NCI-H510A treated with DMSO at 0.1 percent for 48 hours (cell line): Measurements from ENCODE around the gene SLC2A8.

ENCODE experiments used
- DNase-seq: peaks from one replicate; lab custom pipeline; 2025; lab: John Stamatoyannopoulos, UW

Gene SLC2A8

DNA sequence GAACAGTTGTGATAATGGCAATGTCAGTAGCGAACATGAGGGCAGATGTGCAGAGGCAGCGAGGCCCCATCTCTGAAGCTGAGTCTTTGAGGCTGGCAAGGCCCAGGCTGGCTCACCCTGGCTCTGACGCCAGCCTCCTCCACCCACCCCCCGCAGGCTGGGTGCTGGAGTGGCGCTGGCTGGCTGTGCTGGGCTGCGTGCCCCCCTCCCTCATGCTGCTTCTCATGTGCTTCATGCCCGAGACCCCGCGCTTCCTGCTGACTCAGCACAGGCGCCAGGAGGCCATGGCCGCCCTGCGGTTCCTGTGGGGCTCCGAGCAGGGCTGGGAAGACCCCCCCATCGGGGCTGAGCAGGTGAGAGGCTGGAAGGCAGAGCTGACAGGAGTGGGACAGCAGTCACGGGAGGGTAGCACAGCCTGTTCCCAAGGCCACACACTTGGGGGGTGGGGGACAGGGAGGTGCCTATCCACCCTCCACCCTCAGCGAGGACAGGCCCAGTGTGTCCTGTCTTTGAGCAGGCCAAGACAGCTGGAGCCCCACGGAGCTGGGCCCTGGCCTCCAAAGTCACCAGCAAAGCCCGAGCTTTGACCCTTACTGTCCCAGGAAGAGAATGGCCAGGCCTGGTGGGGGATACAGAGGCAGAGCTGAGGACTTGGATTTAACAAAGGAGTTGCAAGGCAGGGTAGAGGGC, 5.6 kb downstream of the SLC2A8 start:
- DNase-seq: no peak

DNA sequence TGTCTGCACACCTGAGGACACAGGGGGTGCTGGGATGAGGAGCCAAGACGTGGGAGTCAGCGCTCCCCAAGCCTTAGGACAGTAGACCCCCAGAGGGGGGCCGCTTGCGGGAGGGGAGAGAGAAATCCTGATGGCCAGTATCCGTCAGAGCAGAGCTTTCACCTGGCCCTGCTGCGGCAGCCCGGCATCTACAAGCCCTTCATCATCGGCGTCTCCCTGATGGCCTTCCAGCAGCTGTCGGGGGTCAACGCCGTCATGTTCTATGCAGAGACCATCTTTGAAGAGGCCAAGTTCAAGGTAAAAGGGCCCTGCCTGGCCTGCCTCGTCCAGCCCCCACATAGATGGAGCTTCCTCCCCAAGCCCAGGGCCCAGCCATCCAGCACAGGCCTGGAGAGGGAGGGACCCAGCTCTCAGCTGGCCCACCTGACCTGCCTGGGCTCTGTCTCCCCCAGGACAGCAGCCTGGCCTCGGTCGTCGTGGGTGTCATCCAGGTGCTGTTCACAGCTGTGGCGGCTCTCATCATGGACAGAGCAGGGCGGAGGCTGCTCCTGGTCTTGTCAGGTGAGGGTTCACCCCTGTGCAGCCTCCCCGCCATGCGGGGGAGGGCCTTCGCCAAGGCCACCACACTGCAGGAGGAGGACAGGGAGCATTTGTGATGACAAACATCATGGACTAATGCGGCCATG, 6.7 kb downstream of the SLC2A8 start:
- no peak for DNase-seq

DNA sequence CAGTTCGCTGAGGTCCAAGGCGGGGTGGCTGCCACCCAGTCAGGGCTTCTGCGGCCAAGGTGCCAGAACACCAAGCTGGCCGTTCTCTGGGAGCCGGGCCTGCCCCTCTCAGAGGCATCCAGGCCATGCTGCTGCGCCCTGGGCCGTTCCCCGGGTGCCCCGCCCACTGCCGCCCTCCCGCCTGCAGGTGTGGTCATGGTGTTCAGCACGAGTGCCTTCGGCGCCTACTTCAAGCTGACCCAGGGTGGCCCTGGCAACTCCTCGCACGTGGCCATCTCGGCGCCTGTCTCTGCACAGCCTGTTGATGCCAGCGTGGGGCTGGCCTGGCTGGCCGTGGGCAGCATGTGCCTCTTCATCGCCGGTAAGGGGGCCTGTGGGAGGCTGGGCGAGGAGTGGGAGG, 7.7 kb downstream of the SLC2A8 start:
- DNase-seq: no peak

DNA sequence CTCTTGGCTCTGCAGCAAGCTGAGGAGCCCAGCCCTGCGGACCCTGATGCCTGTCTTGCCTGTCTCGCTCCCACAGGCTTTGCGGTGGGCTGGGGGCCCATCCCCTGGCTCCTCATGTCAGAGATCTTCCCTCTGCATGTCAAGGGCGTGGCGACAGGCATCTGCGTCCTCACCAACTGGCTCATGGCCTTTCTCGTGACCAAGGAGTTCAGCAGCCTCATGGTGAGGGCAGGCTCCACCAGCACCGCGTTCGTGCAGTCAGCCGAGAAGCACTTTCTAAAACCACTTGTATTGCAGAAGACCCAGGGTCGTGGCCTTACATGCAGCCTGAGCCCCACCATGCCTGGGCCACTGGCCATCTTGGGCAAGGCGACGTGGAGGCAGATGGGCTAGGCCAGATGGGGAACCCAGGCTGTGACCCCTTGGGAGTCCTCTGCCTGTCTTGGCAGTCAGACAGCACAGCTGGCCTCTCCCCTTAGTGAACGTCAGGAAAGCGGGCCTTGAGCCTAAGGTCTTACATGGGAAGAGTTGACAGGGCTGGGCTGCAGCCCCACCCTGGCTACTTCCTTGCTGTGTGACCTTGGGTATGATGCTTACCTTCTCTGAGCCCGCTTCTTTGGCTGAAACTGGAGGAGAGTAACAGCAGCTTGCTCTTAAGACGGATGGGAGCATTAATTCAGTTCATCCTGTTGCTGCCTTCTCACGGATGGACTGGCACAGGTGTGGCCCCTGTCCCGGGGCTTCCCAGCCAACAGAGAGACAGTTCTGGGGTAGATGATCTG, 8.6 kb downstream of the SLC2A8 start:
- DNase-seq: no peak

DNA sequence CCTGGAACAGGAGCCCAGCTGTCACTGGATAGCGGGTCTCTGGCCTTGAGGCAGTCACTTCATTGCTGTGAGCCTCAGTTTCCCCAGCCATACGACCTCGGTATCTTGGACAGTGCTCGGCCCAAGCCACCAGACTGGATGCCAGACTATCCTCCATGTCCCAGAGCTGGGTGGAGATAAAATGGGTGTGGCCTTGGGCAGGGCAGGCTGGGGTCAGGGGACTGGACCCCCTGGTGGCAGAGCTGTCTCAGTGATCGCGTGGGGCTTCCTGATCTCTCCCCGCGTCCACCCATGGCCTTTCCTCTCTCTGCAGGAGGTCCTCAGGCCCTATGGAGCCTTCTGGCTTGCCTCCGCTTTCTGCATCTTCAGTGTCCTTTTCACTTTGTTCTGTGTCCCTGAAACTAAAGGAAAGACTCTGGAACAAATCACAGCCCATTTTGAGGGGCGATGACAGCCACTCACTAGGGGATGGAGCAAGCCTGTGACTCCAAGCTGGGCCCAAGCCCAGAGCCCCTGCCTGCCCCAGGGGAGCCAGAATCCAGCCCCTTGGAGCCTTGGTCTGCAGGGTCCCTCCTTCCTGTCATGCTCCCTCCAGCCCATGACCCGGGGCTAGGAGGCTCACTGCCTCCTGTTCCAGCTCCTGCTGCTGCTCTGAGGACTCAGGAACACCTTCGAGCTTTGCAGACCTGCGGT, 10.0 kb downstream of the SLC2A8 start:
- no peak for DNase-seq

DNA sequence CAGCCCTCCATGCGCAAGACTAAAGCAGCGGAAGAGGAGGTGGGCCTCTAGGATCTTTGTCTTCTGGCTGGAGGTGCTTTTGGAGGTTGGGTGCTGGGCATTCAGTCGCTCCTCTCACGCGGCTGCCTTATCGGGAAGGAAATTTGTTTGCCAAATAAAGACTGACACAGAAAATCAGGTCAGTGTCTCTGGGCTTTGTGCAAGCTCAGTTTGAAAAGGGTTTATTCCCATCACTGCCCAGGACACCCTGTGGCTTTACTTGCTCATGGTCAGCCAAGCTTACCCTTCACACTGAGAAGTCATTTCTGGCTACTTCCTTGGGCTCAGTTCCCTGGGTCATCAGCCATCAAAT, 10.5 kb downstream of the SLC2A8 start:
- DNase-seq: no peak

DNA sequence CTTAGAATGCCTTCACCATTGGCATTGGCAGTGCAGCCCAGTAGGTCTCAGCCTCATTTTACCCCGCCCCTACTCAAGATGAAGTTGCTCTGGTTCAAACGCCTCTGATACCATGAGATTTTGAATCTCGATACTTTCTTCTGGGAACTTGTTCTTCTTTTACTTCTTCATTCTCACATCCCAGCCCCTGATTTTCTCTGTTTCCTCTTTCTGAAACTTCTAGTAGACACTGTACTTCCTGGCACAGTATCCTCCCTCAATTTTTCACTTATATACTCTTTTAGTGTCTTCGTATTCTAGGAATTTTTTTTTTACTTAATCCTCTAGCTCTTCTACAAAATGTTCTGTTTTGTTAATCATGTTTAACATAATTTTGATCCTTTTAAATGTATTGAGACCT, 14.2 kb downstream of the SLC2A8 start:
- DNase-seq: no peak

DNA sequence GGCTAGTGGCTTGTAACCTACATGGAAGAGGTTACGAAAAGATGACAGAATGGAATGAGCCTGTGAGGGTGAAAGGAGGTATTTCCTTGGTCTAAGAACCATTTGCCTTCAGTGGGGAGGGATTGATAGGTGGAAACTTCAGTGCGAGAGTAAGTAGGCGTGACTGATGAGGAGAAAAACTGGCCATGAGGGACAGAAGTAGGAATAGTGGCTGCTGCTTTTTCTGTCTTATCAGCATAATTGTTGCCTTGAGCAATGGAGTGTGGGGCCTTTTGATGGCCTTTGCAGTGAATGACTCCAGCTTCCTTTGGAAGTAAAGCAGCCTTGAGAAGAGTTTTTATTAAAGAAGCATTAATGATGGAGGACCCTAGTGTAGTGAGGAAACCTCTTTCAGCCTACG, 18.2 kb downstream of the SLC2A8 start:
- DNase-seq: no peak

DNA sequence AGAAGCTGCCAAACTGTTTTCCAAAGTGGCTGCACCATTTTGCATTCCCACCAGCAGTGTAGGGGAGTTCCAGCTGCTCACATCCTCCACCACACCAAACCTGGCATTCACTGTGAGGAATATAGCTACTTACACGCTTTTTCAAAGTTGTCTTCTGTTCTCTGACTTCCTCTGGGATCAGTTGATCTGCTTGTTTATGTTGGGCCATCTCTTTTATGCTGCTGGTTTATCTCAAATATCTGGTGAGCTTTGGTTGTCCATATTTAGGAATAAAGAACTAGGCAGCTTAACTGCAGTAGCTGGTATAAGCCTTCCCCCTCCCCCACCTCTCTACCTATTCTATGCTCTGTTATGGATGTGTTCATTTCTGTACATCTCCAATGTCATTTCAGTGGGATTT, 18.7 kb downstream of the SLC2A8 start:
- no peak for DNase-seq

DNA sequence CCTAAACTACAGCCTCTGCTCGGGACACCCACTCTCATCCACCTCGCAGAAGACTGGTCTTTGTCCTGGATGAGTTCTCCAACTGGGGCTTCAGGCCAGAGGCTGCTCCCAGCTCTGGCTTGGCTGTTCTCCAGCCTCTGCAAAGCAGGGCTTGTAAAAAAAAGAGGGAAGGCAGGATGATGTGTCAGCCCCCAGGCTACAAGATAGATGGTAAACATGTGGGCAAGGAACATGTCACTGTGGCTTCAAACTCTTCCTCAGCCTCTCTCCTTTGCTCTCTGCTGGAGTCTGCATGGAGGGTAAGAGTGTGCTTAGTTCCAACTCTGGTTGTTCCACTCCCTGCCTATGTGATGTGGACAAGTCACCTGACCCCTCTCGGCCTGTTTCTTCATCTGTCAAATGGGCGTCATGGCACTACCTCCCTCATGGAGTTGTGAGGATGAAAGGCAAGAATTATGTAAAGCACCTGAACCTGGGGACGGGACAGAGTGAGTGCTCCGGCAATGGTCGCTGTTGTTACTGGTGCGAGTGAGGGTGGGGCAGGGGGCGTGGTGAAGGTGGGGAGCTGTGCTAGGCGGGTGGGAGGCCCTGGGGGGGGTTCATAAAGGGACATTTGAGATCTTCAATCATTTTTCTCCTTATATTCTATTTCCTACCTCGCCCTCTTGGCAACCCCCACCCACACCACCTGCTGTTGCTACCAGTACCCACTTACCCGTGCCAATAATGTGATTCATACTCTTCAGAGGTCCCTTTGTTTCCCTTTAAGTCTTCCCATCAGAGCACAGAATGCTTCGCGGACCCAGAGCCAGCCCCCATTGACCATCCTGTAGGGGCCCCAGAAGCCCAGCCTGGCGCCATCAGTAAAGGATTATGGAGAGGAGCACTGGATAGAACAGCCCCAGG, 20.4 kb downstream of the SLC2A8 start:
- no peak for DNase-seq

DNA sequence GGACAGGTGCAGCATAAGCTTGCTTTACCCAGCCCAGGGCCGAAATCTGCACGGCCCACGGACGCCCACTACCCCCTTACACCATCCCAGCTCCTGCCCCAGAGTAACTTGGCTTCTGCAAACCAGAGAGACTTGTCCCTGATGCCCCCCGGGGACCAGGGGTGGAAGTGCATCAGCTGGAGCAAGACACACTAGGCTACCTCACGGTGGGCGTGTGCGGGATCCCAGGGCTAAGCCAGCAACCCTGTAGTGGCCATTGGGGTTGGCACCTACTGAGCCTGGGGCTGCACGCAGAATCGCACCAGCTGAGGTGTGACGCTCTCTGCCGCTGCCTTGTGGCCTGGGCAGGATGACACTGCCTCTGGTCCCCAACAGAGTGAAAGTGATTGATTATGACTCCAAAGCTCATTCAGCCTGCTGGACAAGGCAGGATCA, 21.1 kb downstream of the SLC2A8 start:
- DNase-seq: no peak

DNA sequence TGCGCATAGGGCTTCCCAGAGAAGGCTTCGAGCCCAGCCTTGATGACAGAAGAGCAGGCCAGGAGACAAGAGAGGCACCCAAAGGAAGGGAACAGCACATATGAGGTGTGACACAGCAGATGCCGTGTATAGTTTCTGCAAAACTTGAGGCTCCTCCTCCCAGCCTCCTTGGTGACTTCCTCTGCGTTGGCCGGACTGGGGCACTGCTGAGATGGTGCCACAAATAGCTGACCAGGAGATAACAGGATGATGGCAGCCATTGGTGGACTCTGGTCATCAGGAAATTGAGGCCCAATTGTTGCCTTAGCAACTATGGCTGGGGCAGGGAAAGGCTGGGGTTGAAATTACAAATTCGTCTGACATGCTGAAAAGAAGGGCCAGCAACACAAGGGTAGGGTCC, 22.4 kb downstream of the SLC2A8 start:
- DNase-seq: no peak

DNA sequence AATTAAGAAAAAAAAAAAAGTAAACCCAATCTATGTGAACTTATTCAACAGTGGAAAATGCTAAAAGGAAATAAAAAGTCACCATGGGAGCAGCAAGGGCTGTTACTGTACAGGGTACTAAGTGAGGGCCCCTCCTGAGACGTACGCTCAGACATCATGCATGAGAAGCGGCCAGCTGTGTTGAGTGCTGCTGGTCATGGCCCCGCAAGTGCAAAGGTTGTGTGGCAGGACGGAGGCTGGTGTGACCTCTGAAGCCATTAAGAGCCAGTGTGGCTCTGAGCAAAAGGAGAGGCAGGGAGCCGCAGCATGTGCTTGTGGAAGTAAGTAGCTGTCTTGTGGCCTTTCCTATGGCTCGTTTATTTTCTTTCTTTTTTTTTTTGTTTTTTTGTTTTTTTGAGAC, 24.1 kb downstream of the SLC2A8 start:
- no peak for DNase-seq

DNA sequence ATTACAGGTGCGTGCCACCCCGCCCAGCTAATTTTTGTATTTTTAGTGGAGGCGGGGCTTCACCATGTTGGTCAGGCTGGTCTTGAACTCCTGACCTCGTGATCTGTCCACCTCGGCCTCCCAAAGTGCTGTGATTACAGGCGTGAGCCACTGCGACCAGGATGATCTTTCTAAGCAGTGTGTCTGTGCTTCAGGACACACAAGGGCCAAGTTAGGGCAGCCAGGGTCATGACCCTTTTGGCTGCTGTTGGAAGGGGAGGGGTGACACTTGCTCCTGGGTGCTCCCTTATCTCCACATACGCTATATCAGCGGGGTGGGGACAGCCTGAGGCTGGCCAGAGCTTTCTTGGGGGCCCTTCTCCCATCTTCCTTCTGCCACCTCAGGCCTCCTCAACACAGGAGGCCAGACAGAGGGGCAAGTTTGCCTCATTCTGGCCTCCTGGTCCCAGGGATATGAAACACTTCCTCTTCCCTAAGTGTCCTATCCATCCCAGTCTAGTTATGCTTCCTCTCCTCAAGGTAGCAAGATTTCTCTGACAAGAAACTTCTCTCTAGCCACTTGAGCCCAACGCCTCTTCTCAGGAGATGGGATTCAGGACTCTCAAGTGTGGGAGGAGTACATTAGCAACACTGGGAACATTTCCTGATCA, 25.3 kb downstream of the SLC2A8 start:
- no peak for DNase-seq

DNA sequence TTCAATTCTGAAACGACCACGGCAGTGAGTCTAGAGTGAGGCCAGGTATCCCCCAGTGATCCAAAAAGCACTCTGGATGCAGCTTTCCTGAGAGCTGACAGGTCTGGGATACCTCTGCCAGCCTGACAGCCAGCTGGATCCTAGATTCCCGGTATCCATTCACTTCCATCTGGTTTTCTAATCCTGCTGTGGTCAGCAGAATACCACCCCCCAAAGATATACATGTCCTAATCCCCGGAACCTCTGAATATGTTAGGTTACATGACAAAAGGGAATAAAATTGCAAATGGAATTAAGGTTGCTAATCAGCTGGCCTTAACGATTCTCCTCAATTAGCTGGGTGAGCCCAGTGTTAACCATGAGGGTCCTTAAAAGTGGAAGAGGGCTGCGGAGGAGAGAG, 25.8 kb downstream of the SLC2A8 start:
- DNase-seq: no peak

DNA sequence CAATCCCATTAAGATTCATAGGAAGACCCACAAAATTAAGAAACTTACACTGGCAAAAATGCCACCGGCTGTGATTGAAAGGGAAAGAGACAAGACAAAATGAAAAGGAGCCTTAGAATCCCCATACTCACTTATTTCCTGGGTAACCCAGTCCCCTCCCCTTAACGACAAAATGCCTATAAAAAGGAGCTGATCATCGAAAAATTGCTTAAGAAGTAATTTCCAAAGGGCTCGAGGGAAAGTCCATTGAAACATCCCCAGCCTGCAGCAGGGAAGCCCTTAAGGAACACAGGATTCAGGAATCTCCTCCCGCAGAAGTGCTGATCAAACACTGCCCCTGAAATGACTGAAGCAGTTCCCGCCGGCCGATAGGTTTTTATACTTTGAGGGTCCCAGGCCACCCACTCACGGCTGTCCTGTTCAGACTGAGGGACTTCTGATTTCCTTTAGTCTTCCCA, 26.5 kb downstream of the SLC2A8 start:
- DNase-seq: no peak

DNA sequence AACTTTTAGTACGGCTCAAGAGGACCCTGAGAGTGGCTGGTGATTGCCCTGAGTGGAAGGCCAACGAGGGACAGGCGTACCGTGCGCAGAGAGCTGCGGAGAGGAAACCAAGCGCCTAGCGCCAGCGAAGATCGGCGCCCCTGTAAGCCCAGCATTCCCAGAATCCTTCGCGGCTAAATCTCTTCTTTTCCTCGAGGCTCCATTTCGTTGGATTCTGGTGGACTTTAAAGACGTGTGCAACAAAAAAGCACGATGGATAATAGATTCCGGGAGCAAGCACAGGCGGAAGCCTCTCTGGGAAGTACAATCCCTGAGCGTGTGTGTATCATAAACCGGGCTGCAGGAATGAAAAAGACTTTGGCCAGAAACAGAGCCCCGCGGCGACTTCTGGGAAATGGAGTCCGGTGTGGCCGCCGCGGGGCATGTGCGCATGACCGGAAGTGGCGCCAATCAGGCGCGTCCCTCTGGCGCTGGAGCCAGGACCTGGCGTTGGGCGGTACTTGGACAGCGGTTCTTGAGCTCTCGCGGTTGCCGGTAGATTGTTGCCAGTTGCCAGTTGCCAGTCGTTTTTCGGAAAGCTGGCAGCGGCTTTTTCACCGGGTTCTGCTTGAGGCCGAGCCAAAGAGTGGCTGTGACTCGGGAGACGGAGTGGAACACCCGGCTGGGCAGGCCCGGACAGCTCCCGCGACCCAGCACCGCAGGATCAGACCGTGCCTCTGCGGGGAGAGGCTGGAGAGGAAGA, 27.1 kb downstream of the SLC2A8 start, which contains the start of gene ZNF79:
TSS of gene ZNF79 (plus strand) at position 449 of the 742 bp plus-strand sequence. CDS start 406 bp downstream, outside the sequence.
- DNase-seq: peak; percentile 97

DNA sequence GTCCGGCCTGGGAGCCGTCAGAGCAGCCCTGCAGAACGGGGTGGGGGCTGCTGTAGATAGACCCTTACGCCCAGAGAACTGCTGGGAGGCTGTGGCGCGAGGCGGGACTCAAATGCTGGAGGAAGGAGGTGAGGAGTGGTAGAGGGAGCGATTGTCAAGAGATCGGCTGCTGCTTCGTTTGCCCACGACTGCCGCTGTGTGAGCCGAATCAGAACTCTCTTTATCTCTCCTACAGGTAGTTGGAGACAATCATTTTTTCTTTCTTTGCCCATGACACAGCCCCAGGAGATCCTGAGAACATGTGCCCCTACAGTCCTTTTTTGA, 27.7 kb downstream of the SLC2A8 start:
- peak; percentile 63 for DNase-seq

DNA sequence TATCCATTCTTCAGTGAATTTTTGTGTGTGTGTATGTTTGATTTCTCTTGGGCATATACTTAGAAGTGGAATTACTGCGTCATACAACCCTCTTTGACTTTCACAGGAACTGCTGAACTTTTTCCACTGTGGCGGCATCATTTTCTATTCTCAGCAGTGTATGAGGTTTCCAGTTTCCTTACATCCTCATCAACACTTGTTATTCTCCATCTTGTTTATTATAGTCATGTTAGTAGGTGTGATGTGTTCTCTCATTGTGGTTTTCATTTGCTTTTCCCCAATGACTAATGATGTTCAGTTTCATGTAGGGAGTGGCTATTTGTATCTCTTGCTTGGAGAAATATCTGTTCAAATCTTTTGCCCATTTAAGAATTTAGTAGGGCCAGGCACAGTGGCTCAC, 29.8 kb downstream of the SLC2A8 start:
- DNase-seq: no peak

DNA sequence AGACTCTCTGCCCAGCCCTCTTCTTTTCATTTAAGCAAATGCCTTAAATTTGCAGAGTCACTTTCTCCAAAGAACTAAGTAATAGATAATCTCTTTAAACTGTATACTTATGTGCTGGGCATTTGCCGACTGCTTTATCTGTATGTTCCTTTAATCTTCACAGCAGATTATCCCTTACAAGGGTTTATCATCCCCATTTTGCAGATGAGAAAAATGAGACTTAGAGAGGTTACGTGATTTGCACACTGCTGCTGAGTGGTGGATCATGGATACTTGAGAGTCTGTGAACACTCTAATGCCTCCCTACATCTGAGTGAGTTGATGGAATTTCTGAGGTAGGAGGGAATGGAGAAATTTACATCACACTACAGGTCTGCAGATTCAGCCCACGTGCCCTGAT, 31.4 kb downstream of the SLC2A8 start:
- no peak for DNase-seq
